Stomach (tissue), 9 donors: ENCODE data around the gene MAS1L. TPM values are rescaled to one million over a fixed set of nuclear protein-coding genes. Genes with fewer than 3 reads are reported as not detected.

Source experiments
- DNase-seq, 2 donors: peaks; one replicate each; pipeline versions ENCODE4 v3.0.0 to v3.0.0-alpha.2; 2013 to 2019
- H3K27ac ChIP-seq, 5 donors: fragments of 200-600 bp in 4 of 5; sonication (generic) in 4 of 5; one replicate each; pipeline ENCODE4 v1.5.1; 2013 to 2019; ENCODE audit warnings: mild to moderate bottlenecking in 1 of 5, moderate library complexity in 1 of 5
- H3K27me3 ChIP-seq, 3 donors: fragments of 200-600 bp; sonication (generic); one replicate each; pipeline ENCODE4 v1.5.1; 2017 to 2019; ENCODE audit warnings: mixed run types in 1 of 3
- H3K36me3 ChIP-seq, 4 donors: fragments of 200-600 bp; sonication (generic); 1 replicate in 3 of 4; 2 replicates in 1 of 4; pipeline ENCODE4 v1.5.1; 2016 to 2019
- H3K4me1 ChIP-seq, 4 donors: fragments of 200-600 bp; sonication (generic); one replicate each; pipeline ENCODE4 v1.5.1; 2016 to 2019
- H3K4me3 ChIP-seq, 4 donors: fragments of 200-600 bp; sonication (generic) in 3 of 4; one replicate each; pipeline ENCODE4 v1.5.1; 2016 to 2019; ENCODE audit warnings: mild to moderate bottlenecking in 1 of 4
- H3K9me3 ChIP-seq, 4 donors: fragments of 200-600 bp; sonication (generic); one replicate each; pipeline ENCODE4 v1.5.1; 2016 to 2019
- EP300 ChIP-seq: sonication (generic); formaldehyde crosslinking; IDR thresholded peaks from one replicate; pipeline ENCODE4 v1.6.1; 2017; ENCODE audit warnings: antibody characterized with exemption
- POLR2A ChIP-seq, 4 donors: fragments of 450-650 bp; IDR thresholded peaks; one replicate each; pipeline ENCODE4 v1.6.1; 2016; ENCODE audit warnings: antibody characterized with exemption in 4 of 4, control low read depth in 2 of 4, mild to moderate bottlenecking in 1 of 4, moderate library complexity in 1 of 4
- POLR2AphosphoS5 ChIP-seq, 3 donors: sonication (generic); formaldehyde crosslinking; IDR thresholded peaks; one replicate each; pipeline ENCODE4 v1.6.1; 2016; ENCODE audit warnings: antibody characterized with exemption in 3 of 3
- WGBS, 5 donors: extraction: QIAGEN DNeasy Blood & Tissue Kit in 3 of 5; methylation state at CpG; one replicate each; pipeline versions ENCODE4 v1.1.5 to v1.1.7; 2013 to 2018; 5-methylcytosine and 5-hydroxymethylcytosine counted together
- intact Hi-C: fragments of 100-400 bp; cut with DNase I; formaldehyde crosslinking; loops from one replicate; pipeline ENCODE4 v1.15.1; 2023; ENCODE audit warnings: low total_unique reads
- polyA plus RNA-seq, 3 donors: library from polyadenylated mRNA; stranded (reverse); fragments of 200-250 nt; gene quantifications; one replicate each; pipeline ENCODE4 v1.2.3, GENCODE V29; 2013
- total RNA-seq, 5 donors: library from RNA; depleted of rRNA; stranded (reverse); fragments of >200 nt; gene quantifications; one replicate each; pipeline versions ENCODE4 v1.1.0 to v1.2.3, GENCODE V29; 2014 to 2016
- TF ChIP-seq, protein P1 (sequence below), 7 experiments: fragments of 450-650 bp in 4 of 7; fragments of 200-600 bp in 3 of 7; sonication (generic) in 3 of 7; IDR thresholded peaks; one replicate each; pipeline ENCODE4 v1.5.1; 2016 to 2019; ENCODE audit warnings: antibody characterized with exemption in 7 of 7, control low read depth in 2 of 7, mild to moderate bottlenecking in 1 of 7
- donor health status: healthy with polysubstance abuse.
- donor health status: Bipolar disorder and iron deficiency.
- donor health status: healthy.

Gene MAS1L
- total and polyA plus RNA-seq, 8 donors = 0.55 TPM; not detected in 7

DNA sequence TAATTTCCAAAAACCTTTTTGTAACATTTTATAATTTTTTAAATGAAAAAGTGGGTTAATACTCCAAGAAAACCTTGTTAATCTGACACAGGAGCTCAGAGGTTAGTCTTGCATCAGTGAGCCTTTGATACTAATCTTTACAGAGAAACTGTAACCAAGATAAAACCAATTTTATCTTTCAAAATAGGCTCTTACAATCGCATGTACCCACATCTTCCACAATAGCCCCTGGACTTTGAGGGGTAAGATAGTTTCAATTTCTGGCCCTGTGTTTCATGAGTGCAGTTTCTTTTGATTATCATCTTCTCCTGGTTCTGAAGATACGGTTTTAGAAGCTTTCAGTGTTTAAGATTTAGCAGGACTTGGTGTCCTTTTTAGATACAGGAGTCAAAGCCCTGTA, 34.5 kb upstream of the MAS1L start:
- WGBS, 5 donors = 48 to 56% (median 48%) methylated on average over 2 of the region's 2 CpGs
- intact Hi-C loops = no loop called here
- no peak overlapping the region for H3K27ac ChIP-seq
- no peaks in the 10 kb centered on the region for H3K27me3 ChIP-seq
- no peak overlapping the region for H3K4me3 ChIP-seq
- no peaks in the 10 kb centered on the region for H3K4me1 ChIP-seq
- no peaks in the 10 kb centered on the region for H3K36me3 ChIP-seq
- TF ChIP-seq POLR2A (IDR thresholded peaks at IDR 0.05) (no peak), POLR2AphosphoS5 (IDR thresholded peaks at IDR 0.05) (no peak), EP300 (no peak)
- TF ChIP-seq, protein P1, sequence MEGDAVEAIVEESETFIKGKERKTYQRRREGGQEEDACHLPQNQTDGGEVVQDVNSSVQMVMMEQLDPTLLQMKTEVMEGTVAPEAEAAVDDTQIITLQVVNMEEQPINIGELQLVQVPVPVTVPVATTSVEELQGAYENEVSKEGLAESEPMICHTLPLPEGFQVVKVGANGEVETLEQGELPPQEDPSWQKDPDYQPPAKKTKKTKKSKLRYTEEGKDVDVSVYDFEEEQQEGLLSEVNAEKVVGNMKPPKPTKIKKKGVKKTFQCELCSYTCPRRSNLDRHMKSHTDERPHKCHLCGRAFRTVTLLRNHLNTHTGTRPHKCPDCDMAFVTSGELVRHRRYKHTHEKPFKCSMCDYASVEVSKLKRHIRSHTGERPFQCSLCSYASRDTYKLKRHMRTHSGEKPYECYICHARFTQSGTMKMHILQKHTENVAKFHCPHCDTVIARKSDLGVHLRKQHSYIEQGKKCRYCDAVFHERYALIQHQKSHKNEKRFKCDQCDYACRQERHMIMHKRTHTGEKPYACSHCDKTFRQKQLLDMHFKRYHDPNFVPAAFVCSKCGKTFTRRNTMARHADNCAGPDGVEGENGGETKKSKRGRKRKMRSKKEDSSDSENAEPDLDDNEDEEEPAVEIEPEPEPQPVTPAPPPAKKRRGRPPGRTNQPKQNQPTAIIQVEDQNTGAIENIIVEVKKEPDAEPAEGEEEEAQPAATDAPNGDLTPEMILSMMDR (IDR thresholded peaks at IDR 0.05) = no peak
- no peaks in the 10 kb centered on the region for H3K9me3 ChIP-seq
- no peak for DNase-seq

DNA sequence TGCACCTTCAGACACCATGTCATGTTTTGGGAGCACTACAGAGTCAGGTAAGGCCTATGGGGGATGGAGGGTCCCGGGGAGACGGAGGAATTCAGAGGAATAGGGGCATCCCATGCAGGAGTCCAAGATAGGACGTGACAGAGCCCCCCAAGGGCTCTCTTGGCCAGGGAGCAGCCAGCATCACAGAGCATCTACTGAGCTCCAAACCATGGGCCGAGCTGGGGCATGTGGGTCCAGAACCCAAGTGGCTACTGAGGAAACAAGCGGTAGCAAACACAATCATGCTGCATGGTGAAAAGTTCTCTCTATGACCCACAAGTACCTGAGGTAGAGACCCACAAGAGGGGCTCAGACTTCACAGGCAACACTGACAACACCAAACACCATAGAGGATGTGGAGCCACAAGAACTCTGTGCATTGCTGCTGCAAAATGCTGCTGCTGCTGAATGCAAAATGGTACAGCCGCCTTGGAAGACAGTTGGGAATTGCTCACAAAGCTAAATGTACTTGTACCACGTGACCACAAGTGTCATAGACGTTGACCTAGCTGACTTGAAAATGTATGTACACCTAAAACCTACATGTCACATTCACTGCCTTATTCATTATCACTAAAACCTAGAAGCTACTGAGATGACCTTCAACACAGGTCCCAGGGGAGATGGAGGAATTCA, 33.4 kb upstream of the MAS1L start:
- 44 to 62% (median 53%) methylated on average over 8 of the region's 8 CpGs for WGBS, 5 donors
- intact Hi-C loops = no loop called here
- Histone ChIP-seq H3K36me3 (no peaks in the 10 kb centered on the region), H3K4me1 (no peaks in the 10 kb centered on the region), H3K4me3 (no peak overlapping the region), H3K9me3 (no peaks in the 10 kb centered on the region), H3K27me3 (no peaks in the 10 kb centered on the region), H3K27ac (no peak overlapping the region)
- TF ChIP-seq, protein P1 (IDR thresholded peaks at IDR 0.05) = no peak
- no peak for TF ChIP-seq POLR2AphosphoS5 (IDR thresholded peaks at IDR 0.05)
- TF ChIP-seq EP300 = no peak
- TF ChIP-seq POLR2A (IDR thresholded peaks at IDR 0.05) = no peak
- DNase-seq = no peak

DNA sequence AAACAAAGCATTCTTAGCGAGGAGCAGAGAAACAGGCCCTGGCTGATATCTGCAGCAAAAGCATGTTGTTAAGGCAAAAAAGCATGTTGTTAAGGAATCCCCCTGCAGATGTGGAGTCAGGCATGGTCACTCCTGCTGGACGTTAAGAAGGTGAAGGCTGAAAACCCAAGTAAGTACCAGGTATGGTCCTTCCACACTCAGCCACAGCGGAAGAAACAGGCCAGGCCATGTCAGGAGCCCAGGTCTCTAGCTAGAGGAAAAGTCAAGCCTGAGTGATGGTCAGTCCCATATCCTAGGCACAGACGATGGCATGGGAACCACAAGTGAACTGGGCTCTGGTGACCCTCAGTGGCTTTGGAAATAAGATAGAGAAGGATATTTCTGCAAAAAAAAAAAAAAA, 32.5 kb upstream of the MAS1L start:
- TF ChIP-seq POLR2A (IDR thresholded peaks at IDR 0.05) = no peak
- TF ChIP-seq, protein P1 (IDR thresholded peaks at IDR 0.05) = no peak
- no peak for TF ChIP-seq POLR2AphosphoS5 (IDR thresholded peaks at IDR 0.05)
- no peak for TF ChIP-seq EP300
- DNase-seq = no peak
- no peaks in the 10 kb centered on the region for H3K27me3 ChIP-seq
- H3K4me3 ChIP-seq = no peak overlapping the region
- no peaks in the 10 kb centered on the region for H3K4me1 ChIP-seq
- intact Hi-C loops = no loop called here
- no peaks in the 10 kb centered on the region for H3K9me3 ChIP-seq
- H3K36me3 ChIP-seq = no peaks in the 10 kb centered on the region
- 76 to 84% (median 83%) methylated on average over 4 of the region's 4 CpGs for WGBS, 5 donors
- H3K27ac ChIP-seq = no peak overlapping the region

DNA sequence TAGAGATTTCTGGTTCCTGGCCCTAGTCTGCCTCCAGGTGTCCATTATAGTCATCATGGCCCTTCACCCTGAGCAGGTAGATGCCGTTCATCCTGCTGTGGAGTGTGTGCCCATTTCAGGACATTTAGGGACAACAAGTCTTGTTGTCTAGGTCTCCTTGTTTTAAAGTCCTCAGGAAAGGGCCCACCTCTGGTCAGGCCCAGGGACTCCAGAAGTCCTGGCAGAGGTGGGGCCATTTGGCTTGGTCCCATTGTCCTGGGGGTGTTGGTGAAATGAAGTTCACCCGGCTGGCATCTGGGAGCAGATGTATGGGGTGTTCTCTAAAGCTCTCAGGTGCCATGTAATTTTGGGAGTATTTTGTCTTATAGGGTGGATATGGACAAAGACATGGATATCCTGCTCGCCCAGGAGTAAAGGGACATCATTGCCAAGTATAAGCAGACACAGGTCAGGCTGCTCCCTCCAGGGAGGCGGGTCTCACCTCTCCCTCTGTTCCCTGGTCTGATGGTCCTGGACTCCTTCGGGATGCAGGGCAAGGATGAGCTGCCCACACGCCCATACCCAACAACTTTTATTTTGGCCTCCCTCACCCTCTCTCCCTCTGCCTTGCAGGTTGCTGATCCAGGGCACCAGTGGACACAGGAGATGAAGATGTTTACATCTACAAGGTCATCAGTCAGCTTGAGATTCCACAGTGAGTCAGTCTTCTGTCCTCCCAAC, 31.7 kb upstream of the MAS1L start:
- intact Hi-C loops = no loop called here
- Histone ChIP-seq H3K4me3 (no peak overlapping the region), H3K9me3 (no peaks in the 10 kb centered on the region), H3K27ac (no peak overlapping the region), H3K36me3 (no peaks in the 10 kb centered on the region), H3K4me1 (no peaks in the 10 kb centered on the region), H3K27me3 (no peaks in the 10 kb centered on the region)
- DNase-seq = no peak
- WGBS, 5 donors = 72 to 90% (median 89%) methylated on average over 5 to 6 of the region's 6 CpGs
- no peak for TF ChIP-seq POLR2A (IDR thresholded peaks at IDR 0.05)
